NCI-H526 treated with DMSO at 0.1 percent for 48 hours (cell line): ENCODE data around the gene C10orf71.

Source experiments
- DNase-seq: peaks from one replicate; lab custom pipeline; 2025; lab: John Stamatoyannopoulos, UW

C10orf71 gene

DNA sequence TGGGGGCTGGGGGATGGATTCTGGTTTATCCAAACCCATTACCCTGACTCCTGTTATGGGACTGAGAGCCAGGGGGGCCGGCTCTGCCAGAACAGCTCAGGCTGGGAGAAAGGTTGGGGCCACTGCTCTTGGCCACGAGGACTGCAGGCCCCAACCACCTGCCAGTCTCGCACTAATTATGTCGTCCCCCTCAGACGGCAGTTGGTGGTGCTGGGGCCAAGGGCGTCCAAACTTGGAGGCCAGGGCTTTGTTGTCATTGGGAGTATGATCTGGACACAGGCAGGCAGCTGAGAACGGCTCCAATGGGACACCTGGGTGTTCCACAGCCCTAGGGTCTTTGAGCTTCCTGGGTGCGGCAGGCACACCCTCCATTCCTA lies 62.2 kb downstream of the C10orf71 start:
- no peak for DNase-seq

DNA sequence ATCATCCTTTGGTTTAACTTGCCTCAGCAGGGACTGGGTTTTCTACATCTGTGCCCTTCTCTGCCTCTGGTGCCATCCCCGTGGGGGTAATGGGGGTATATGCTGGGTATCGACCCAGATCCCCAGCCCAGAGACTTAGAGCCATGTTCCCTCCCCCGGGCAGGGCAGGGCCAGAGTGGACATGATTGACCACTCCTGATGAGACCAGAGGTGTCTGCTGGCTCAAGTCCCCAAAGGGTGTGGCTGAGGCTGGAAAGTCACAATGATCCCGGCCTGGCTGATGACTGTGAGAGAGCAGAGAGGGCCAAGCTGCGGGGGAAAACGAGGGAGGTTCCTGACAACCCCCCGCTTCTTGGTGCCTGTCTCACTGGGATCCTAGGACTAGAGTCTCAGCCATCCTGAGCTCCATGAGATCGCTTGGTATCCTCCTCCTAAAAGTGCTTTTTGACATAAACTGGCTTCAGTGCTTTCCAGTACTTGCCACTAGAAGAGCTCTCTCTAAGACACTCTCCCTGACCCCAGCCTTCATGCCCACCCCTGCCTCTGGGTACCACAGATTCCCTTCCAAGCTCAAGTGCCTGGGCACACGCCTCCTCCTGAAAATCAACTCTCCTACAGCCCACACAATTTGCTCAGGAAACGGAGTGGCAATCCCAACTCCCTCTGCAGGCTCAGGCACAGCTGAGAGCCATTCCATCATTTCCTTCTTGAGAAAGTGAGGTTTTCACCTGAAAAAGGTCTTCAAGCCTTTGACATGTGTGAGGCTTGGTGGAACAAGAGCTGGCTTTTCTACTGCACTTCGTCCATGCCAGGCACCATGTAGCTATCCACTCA lies 63.0 kb downstream of the C10orf71 start:
- no peak for DNase-seq

DNA sequence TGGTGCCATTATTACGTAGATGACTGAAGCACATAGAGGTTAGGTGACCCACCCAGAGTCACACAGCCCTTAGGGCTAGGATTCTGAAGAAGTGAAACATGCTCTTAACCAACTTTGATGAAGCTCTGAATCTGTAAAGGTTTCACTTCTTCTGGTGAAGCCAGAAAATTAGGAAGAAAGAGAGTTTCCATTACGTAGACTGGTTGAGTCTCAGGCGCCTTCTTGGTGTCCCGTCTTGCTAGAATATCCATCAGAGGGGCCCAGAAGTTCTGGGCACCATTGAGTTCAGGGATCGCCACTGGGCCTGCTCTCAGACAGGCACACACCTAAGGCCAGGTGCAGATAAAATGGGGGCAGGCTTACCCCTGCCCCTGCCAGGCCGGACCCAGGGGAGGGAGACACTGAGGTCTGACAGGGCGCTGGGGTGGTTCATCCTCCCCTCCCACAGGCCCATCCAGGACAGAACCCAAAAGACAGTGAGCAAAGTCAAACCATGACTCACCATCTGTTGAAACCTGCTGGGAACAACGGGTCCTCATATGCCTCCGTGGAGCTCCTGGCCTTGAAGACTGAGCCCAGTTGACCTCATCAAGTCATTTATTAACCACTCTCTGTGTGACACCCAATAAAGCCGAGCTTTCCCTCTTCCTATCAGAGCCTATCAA lies 63.8 kb downstream of the C10orf71 start:
- DNase-seq, result no peak

GRCh38 chr10:49363309-49364031 lies 64.5 kb downstream of the C10orf71 start:
- DNase-seq, result no peak

GRCh38 chr10:49364051-49364450 lies 65.1 kb downstream of the C10orf71 start:
- DNase-seq, result no peak

DNA sequence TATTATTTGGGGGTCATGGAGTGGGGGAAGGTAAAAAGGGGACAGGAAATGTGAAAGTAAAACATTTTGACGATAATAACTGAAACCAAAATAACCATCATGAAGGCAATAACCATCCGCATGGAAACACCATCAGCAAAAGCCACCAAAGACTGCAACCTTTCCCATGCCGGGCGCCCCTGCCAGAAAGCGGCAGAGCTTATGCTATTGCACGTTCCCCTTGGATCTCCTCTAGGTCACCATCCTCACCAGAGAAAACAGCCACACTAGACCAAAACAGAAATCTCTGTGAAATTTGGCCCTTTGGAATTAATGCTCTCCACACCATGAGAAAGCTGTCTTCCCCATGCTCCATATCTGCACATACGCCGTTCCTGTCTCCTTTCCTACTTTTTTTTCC lies 65.8 kb downstream of the C10orf71 start:
- no peak for DNase-seq

DNA sequence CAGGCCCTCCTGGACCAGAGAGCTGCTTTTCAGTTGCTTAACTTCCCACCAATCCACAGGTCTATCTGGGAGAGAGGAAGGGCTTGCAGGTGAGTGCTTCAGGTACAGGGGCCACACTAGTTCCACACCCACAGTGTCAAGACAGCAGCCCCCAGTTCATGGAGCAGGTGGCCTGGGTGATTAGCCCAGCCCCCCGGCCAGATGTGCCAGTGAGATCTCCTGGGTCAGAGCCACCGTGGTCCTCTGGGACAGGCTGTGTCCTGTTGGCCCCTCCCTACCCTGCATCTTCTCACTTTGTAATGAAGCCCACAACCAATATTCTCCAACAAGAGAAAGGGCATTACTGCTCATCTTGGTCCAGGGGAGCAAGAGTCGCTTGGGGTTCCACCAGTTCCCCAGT lies 66.3 kb downstream of the C10orf71 start:
- no peak for DNase-seq

DNA sequence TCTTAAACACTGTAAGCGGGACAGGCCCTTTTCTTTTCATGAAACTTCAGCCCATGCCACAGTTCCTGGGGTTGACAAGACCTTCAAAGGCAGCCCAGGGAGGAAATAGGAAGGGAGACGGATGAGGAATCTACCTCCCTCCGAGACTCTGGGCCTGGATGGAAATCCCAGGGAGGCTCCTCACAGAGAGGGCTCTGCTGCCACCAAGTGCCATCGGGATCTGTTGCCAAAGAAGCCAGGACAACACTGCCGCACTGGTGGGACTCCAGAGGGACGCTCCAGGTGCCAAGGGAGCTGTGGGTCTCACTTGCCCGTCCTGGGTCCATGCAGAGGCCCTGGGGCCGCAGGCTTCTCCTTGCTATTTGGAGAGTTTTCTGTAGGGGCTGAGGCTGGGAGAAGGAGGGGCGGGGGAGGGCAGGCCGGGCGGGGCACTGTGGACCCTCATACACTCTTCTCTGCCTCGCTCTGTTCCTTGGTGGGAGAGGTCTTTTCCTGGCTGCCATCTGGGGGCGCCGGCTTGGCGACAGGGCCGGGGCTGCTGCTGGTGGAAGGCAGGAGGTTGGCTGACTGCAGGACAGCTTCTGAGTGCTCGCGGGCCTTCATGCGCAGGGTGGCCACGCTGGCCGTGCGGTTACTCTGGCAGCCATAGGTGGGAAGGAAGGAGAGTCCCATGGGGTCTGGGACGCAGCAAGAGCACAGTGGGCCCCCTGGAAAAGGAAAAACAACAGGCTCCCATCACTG lies 66.9 kb downstream of the C10orf71 start:
- DNase-seq, result no peak

- DNase-seq, result no peak
These were observed 67.5 kb downstream of the C10orf71 start for GRCh38 chr10:49366460-49366859.

DNA sequence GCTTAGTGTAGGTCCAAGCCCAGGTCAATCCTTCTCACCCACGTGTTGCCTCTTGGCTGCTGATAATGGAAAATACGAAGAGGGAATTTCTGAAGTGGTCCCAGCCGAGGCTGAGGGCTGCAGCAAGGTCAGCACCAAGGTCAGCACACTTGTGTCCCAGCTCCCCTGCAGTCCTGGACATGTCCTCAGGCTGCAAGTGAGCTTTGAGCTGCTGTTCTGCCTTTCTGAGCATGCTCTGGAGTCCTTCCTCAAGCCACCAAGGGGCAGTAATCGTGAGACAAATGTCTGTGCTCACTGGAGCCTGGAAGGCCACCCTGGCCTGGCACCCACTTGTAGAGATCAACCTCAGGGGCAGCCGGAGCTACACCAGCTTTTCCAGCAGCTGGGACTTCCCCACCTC lies 68.6 kb downstream of the C10orf71 start:
- no peak for DNase-seq

GRCh38 chr10:49368256-49368655 lies 69.3 kb downstream of the C10orf71 start:
- no peak for DNase-seq

GRCh38 chr10:49369216-49370162 lies 70.5 kb downstream of the C10orf71 start:
- DNase-seq, result no peak

- no peak for DNase-seq
These were observed 71.5 kb downstream of the C10orf71 start for GRCh38 chr10:49370326-49371100.

DNA sequence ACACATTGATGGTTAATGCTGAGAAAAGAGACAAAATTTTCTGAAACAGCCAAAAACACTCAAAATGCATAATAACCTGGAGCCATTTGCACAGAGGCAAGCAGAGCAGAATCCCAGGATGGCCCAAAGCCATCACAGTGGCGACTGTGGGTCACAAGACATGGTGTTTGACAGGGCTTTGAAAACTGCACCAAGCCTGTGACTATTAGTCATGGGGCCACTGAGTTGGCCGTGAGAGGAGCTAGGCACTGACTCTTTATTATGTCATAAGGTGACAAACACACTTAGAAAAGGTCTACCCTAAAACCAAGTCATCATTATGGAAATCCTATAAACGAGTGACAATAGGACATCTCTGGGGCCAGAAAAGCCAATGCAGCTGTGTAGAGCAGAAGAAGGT lies 73.0 kb downstream of the C10orf71 start:
- no peak for DNase-seq

DNA sequence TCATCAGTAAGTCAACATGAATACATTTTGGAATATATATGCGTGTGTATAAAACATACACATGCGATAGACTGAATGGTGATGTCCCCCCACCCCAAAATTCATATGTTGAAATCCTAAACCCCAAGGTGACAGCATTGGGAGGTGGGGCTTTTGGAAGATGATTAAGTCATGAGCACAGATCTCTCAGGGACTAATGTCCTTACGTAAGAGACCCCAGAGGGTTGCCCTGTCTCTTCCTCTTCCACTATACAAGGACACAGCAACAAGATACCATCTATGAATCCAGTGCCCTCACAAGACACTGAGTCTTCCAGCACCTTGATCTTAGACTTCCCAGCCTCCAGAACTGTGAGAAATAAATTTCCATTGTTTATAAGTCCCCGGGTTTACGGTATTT lies 74.4 kb downstream of the C10orf71 start:
- DNase-seq, result no peak

GRCh38 chr10:49374740-49375139 lies 75.8 kb downstream of the C10orf71 start:
- DNase-seq, result no peak

GRCh38 chr10:49375611-49376010 lies 76.6 kb downstream of the C10orf71 start:
- DNase-seq, result no peak
